GM21515 (cell line): ENCODE results near the gene LRRC72.
A peak's percentile ranks its signal among the peaks of the same experiment; 100 is the strongest.

ENCODE experiments used
- ATAC-seq: cut with Tn5 transposase; IDR thresholded peaks from one replicate; pipeline ENCODE4 v1.9.1; 2021; ENCODE audit not compliant: unreplicated experiment

The LRRC72 gene

DNA sequence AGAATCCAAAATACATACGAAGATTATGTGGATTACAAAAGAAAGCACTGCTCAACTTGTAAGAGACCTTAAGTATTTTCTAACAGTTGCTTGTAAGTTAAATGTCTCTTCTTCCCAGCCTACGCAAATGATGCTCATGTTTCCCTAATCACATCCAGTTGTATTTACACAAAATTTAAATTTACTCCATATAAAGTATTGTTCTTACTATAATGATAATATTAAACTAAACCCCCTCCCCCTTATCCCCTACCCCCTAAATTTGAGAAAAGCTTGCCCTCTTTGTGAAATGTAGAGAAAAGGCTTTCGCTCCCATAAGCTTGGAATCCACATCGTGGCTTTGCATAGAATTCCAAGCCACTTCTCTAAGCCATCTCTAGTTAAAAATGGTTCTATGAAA is 89.5 kb downstream of the LRRC72 start:
- ATAC-seq: no peak

DNA sequence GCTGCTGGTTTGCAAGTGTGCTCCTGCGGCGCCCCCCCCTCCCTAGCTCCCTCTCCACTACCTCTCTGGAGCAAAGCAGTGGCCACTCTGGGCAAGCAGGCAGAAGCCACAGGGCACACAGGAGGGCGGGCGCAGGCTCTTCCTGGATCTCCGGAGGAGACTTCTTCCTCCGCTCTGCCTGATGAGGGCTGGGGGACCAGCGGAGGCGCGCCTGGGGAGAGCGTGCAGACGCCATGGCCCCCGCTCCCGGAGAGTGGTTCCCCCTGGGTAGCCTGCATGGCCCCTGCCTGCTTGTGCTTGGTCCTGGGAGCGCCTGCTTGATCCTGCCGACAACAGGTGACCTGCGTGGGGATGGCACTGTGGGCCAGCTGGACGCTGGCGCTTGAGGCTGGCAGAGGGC is 89.9 kb downstream of the LRRC72 start:
- ATAC-seq: no peak

DNA sequence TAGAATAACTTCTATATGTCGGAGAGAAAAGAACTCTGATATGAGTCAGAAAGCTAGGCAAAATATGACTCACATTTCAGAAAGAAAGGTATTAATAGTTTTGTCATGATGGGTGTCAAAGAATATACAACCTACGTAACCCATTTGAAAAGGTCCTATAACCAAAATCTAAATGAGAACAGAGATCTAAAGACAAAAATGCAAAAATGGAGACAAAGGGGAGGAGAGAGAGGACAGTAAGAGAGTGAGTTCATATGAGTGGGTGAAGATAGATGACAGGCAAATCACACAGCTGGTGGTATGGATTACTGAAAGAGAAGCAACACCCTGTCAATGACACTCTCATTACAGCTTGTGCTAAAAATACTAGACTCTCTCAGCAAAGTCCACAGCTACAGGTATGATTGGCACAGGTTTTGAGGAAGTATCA is 93.4 kb downstream of the LRRC72 start:
- ATAC-seq: peak; percentile 86

DNA sequence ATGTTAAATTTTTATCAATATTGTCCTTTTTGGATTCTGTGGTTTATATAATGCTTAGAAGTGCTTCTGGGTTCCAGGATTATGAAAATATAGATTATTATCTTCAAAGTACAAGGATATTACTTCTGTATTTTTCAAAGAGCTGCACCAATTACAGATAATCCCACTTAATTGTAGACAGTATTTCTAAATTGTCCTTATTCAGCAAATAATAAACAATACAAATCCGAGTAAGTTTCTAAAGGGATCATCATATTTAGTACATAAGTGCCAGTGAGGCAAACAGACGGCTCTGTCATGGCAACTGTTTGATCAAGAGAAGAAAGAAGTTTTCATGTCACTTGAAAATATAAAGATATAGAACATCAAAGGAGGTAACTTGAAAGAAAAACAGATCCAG is 99.8 kb downstream of the LRRC72 start:
- ATAC-seq: no peak

DNA sequence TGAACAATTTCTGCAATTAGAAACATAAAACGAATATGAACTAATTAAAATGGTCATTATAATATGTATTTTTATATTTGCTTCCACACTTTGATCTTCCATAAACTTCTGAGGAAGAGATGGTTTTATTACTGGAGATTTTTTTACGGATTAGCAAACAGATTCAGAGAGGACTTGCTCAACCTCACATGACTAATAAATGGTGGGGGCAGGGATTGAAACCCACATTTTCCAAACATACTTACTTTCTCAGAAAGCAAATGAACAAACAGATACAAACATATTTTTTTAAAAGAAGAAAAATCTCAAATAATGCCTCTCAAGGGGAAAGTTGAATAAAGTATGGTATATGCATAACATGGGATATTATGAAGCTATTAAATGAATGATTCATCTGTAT is 100.6 kb downstream of the LRRC72 start:
- no peak for ATAC-seq

DNA sequence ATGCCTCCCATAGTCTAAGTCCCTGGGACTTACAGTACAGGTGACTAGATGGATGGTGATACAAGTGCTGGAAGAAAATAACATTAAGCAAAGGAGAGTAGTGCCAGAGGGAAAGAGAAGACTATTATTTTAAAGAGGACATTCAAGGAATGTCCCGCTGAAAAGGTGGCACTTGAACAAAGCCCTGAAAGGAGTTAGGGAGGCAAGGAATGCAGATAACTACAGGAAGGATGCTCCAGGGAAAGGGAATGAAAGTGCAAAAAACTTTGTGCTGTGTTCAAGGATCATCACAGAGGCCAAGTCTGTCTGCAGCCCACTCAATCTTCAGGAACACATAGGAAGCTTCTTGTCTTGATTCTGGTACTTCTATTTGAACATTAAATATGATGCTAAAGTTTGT is 104.0 kb downstream of the LRRC72 start:
- no peak for ATAC-seq
